K562 (cell line): ENCODE data around the gene CAPN8. TPM values are rescaled to one million over a fixed set of nuclear protein-coding genes. Genes with fewer than 3 reads are reported as not detected.

Experiments
- ATAC-seq: fragments of 200-7000 bp; cut with Tn5 transposase; 3 replicates; pipeline ENCODE4 v1.9.1; 2020; ENCODE audit warnings: moderate library complexity
- BruUV-seq: library from RNA; stranded (reverse); fragments of 400-500 nt; replicated peaks from 2 replicates; lab custom pipeline; 2021; lab: Mats Ljungman, UMichigan
- CTCF ChIA-PET: fragments of 300-600 bp; formaldehyde crosslinking; extraction: SDS; loops from one replicate; lab custom pipeline; 2021; ENCODE audit warnings: low intra/inter-chr PET ratio; lab: Yijun Ruan, JAX
- POLR2A ChIA-PET: fragments of 300-600, 350-650 bp; sonication (Branson Sonifier 250); formaldehyde crosslinking; extraction: SDS; loops from one replicate; lab custom pipeline; 2021; ENCODE audit warnings: antibody characterized with exemption, inconsistent platforms; lab: Yijun Ruan, JAX
- DNase-seq, 4 experiments: peaks; one replicate each; pipeline versions ENCODE4 v3.0.0 to v3.0.0-alpha.2; 2011 to 2018; ENCODE audit warnings: low spot score in 3 of 4, mixed read lengths in 3 of 4; ENCODE audit errors: extremely low read depth in 1 of 4
- FAIRE-seq: peaks from 2 replicates; lab custom pipeline; 2011; peaks lifted over from hg19 to GRCh38; lab: Jason Lieb, UNC
- H2AFZ ChIP-seq: 2 replicates; pipeline ENCODE4 v1.6.0; 2011; ENCODE audit warnings: low read depth, low read length, control low read depth, inconsistent platforms
- H3K27ac ChIP-seq: fragments of 200-600 bp; 3 replicates; pipeline ENCODE4 v1.8.0; 2011; ENCODE audit warnings: low read depth, mild to moderate bottlenecking, control low read depth, inconsistent platforms, low read length, moderate library complexity, mixed read lengths; ENCODE audit errors: extremely low read depth
- H3K27me3 ChIP-seq, 2 experiments: fragments of 300-600 bp in 1 of 2; 2 replicates in 1 of 2; 3 replicates in 1 of 2; pipeline versions ENCODE4 v1.6.0 to v1.8.0; 2011; ENCODE audit warnings: inconsistent platforms in 2 of 2, low read length in 2 of 2, mild to moderate bottlenecking in 1 of 2, mixed read lengths in 1 of 2, moderate library complexity in 1 of 2; ENCODE audit not compliant: control insufficient read depth in 2 of 2, insufficient read depth in 2 of 2
- H3K36me3 ChIP-seq: fragments of 300-600 bp; 3 replicates; pipeline ENCODE4 v1.8.0; 2011; ENCODE audit warnings: mild to moderate bottlenecking, low read length, inconsistent platforms; ENCODE audit not compliant: control insufficient read depth, insufficient read depth
- H3K4me1 ChIP-seq, 2 experiments: fragments of 200-600 bp in 1 of 2; replicated peaks in 1 of 2; 2 replicates in 1 of 2; 3 replicates in 1 of 2; pipeline versions ENCODE4 v1.5.1 to v1.8.0; 2011; ENCODE audit warnings: inconsistent platforms in 2 of 2, low read length in 2 of 2, mild to moderate bottlenecking in 1 of 2, mixed read lengths in 1 of 2, moderate library complexity in 1 of 2; ENCODE audit not compliant: control insufficient read depth in 2 of 2, insufficient read depth in 2 of 2
- H3K4me2 ChIP-seq: 2 replicates; pipeline ENCODE4 v1.6.1; 2011; ENCODE audit warnings: low read length, control low read depth, inconsistent platforms, mixed read lengths; ENCODE audit not compliant: insufficient read depth
- H3K4me3 ChIP-seq: fragments of 200-600 bp; sonication (generic), shearing (Covaris generic); 2 replicates; pipeline ENCODE4 v1.5.1; 2016; ENCODE audit warnings: control low read depth, inconsistent platforms
- H3K79me2 ChIP-seq: fragments of 200-600 bp; 3 replicates; pipeline ENCODE4 v1.8.0; 2011; ENCODE audit warnings: low read length, inconsistent platforms; ENCODE audit not compliant: control insufficient read depth, insufficient read depth
- H3K9ac ChIP-seq, 2 experiments: 2 replicates each; pipeline versions ENCODE4 v1.6.0 to v1.6.1; 2011; ENCODE audit warnings: low read depth in 2 of 2, low read length in 2 of 2, control low read depth in 1 of 2, inconsistent platforms in 1 of 2, mild to moderate bottlenecking in 1 of 2, mixed read lengths in 1 of 2; ENCODE audit not compliant: insufficient read depth in 1 of 2
- H3K9me1 ChIP-seq: one replicate; pipeline ENCODE4 v1.6.0; 2011; ENCODE audit warnings: inconsistent platforms, mild to moderate bottlenecking, low read length, moderate library complexity; ENCODE audit not compliant: control insufficient read depth, insufficient read depth
- H3K9me3 ChIP-seq: replicated peaks from 2 replicates; pipeline ENCODE4 v1.5.1; 2011; ENCODE audit warnings: low read depth, low read length, inconsistent platforms; ENCODE audit not compliant: control insufficient read depth, insufficient read depth
- H4K20me1 ChIP-seq: replicated peaks from 2 replicates; pipeline ENCODE4 v1.6.1; 2011; ENCODE audit warnings: low read length, inconsistent platforms, mixed read lengths; ENCODE audit not compliant: control insufficient read depth, insufficient read depth
- DNMT1 ChIP-seq: fragments of 450-650 bp; IDR thresholded peaks from 2 replicates; pipeline ENCODE4 v1.6.1; 2016; ENCODE audit warnings: antibody characterized with exemption, mild to moderate bottlenecking
- E2F3 ChIP-seq: fragments of 250-450 bp; sonication (Bioruptor Pico); IDR thresholded peaks from 2 replicates; pipeline ENCODE4 v1.4.0; 2020; ENCODE audit warnings: mild to moderate bottlenecking
- ID3 ChIP-seq, 2 experiments: fragments of 250-450 bp in 1 of 2; fragments of 450-650 bp in 1 of 2; sonication (Bioruptor Pico) in 1 of 2; IDR thresholded peaks; 2 replicates each; pipeline versions ENCODE4 v1.6.1 to v1.8.0; 2016 to 2021; ENCODE audit warnings: mild to moderate bottlenecking in 2 of 2, moderate library complexity in 2 of 2, missing compliant biosample characterization in 1 of 2, missing genetic modification characterization in 1 of 2
- JUND ChIP-seq, 2 experiments: IDR thresholded peaks; 2 replicates in 1 of 2; 3 replicates in 1 of 2; pipeline ENCODE4 v1.6.1; 2011; ENCODE audit warnings: borderline replicate concordance in 2 of 2, low read depth in 2 of 2, low read length in 2 of 2, improper control_type of control experiment in 1 of 2, missing biosample characterization in 1 of 2, missing genetic modification characterization in 1 of 2, missing genetic modification reagents in 1 of 2
- MEIS2 ChIP-seq: fragments of 450-650 bp; IDR thresholded peaks from 2 replicates; pipeline ENCODE4 v1.6.1; 2014; ENCODE audit warnings: mild to moderate bottlenecking; ENCODE audit not compliant: partially characterized antibody
- TSC22D4 ChIP-seq: fragments of 450-650 bp; IDR thresholded peaks from 2 replicates; pipeline ENCODE4 v1.6.1; 2016; ENCODE audit warnings: missing genetic modification characterization, missing biosample characterization, control low read depth
- ZNF512 ChIP-seq: IDR thresholded peaks from 2 replicates; pipeline ENCODE4 v1.6.1; 2016; ENCODE audit warnings: missing genetic modification characterization, missing compliant biosample characterization
- ZNF609 ChIP-seq: sonication (generic); formaldehyde crosslinking; IDR thresholded peaks from 2 replicates; pipeline ENCODE4 v1.8.1; 2023; ENCODE audit warnings: missing genetic modification reagents, mild to moderate bottlenecking, borderline replicate concordance
- ZNF740 ChIP-seq, 3 experiments: fragments of 200-800 bp in 1 of 3; sonication (Bioruptor generic) in 1 of 3; sonication (generic) in 1 of 3; formaldehyde crosslinking in 1 of 3; IDR thresholded peaks; 2 replicates each; pipeline versions ENCODE4 v1.6.1 to v1.8.0; 2016 to 2022; ENCODE audit warnings: mild to moderate bottlenecking in 2 of 3, missing compliant biosample characterization in 2 of 3, missing genetic modification characterization in 2 of 3, missing genetic modification reagents in 1 of 3
- WGBS: fragments of 100-300 bp; shearing (Covaris generic); methylation state at CpG from one replicate; pipeline ENCODE4 v1.1.6; 2016; ENCODE audit warnings: low coverage, mixed read lengths; ENCODE audit not compliant: insufficient coverage; ENCODE audit errors: missing lambda C conversion rate; 5-methylcytosine and 5-hydroxymethylcytosine counted together
- in situ Hi-C: fragments of 300-500 bp; cut with MboI; formaldehyde crosslinking; loops from 4 replicates; pipeline ENCODE4 v1.15.0; 2018; ENCODE audit warnings: inconsistent platforms, mixed read lengths
- intact Hi-C: fragments of 100-400 bp; cut with micrococcal nuclease; formaldehyde crosslinking; loops from 2 replicates; pipeline ENCODE4 v1.14.2; 2022
- polyA plus RNA-seq, 8 experiments: library from polyadenylated mRNA; depleted of rRNA in 4 of 8; stranded (reverse) in 5 of 8; unstranded in 3 of 8; fragments of >200 nt; fragmentation: Nextera tagmentation in 2 of 8; fragmentation: Illumina TruSeq in 1 of 8; extraction: Ambion mirVana in 2 of 8; extraction: Trizol in 1 of 8; gene quantifications; 2 replicates each; pipeline versions ENCODE4 v1.2.1 to v1.2.3, GENCODE V29; 2011 to 2014; ENCODE audit warnings: inconsistent platforms in 1 of 8, missing spikeins in 1 of 8
- total RNA-seq, 7 experiments: library from RNA; depleted of rRNA in 6 of 7; stranded (reverse); fragments of >200 nt in 6 of 7; fragmentation: Illumina TruSeq in 2 of 7; extraction: Trizol in 2 of 7; gene quantifications; 2 replicates each; pipeline versions ENCODE4 v1.2.1 to v1.2.3, GENCODE V29; 2011 to 2021; ENCODE audit warnings: low replicate concordance in 1 of 7

CAPN8 gene
- total and polyA plus RNA-seq, 9 of the 15 experiments (the other 6 are each of a cell fraction or from before 2014, with no cell fraction given): 0.06 TPM; not detected in 8

- no peak overlapping the region; the same call in 1 of the 2 replicates for H3K4me2 ChIP-seq
- FAIRE-seq: no peak
- H3K27me3 ChIP-seq: no peaks in the 10 kb centered on the region
- no peaks in the 10 kb centered on the region for H3K9me3 ChIP-seq
- H2AFZ ChIP-seq: 0 out of 2 replicates have a peak overlapping the region, but pooled peaks have one; percentile 20
- intact Hi-C loops (loop anchor here (5.0 to 10.0 kb wide), 2 partner anchors 86 to 1218 kb away; partner anchors contain the start of gene DNAH14), in situ Hi-C loops (loop anchor here (25.0 kb wide), 1 partner anchor 206 kb away; no protein-coding TSS in a partner anchor)
- no peak for ATAC-seq
- no peak overlapping the region for H3K4me3 ChIP-seq
- no peak overlapping the region for H3K27ac ChIP-seq
- no TSS peak for BruUV-seq
- no peaks in the 10 kb centered on the region for H3K36me3 ChIP-seq
- H3K79me2 ChIP-seq: no peaks in the 10 kb centered on the region
- H3K4me1 ChIP-seq: peaks cover 31 to 53% of the 10 kb centered on the region in 2 experiments
- DNase-seq: peak in 1 of 4 experiments; percentile 4
- peak overlapping the region in 1 of 2 experiments; percentile 31; a peak in 1 of 4 replicates for H3K9ac ChIP-seq
- CTCF ChIA-PET: interaction anchor here (0.7 kb wide), 1 partner anchor 14 kb away, joined by 3 read pairs; no protein-coding TSS in a partner anchor
- POLR2A ChIA-PET: interaction anchor here (0.9 kb wide), 1 partner anchor 304 kb away, joined by 3 read pairs; no protein-coding TSS in a partner anchor
- H3K9me1 ChIP-seq: no peaks in the 10 kb centered on the region
- H4K20me1 ChIP-seq: no peaks in the 10 kb centered on the region
- WGBS: 32% methylated on average over 12 of the region's 12 CpGs
- TF ChIP-seq JUND (IDR thresholded peaks at IDR 0.05; ENCODE audit: borderline replicate concordance, low read depth, low read length): peak; percentile 0; the same call in 1 of the 2 replicates
- no peak for TF ChIP-seq JUND (tag; IDR thresholded peaks at IDR 0.05; ENCODE audit: borderline replicate concordance, low read depth, low read length)
- no peak for TF ChIP-seq TSC22D4 (tag)
- no peak for TF ChIP-seq ZNF512 (tag)
- peak; percentile 67 for TF ChIP-seq MEIS2
- TF ChIP-seq ID3 (CRISPR knock-in tag; IDR thresholded peaks at IDR 0.05): no peak
- TF ChIP-seq ID3 (tag; IDR thresholded peaks at IDR 0.05): no peak
- TF ChIP-seq ZNF609 (CRISPR knock-in tag): no peak
- TF ChIP-seq ZNF740 (CRISPR knock-in tag; IDR thresholded peaks at IDR 0.05): no peak
- no peak for TF ChIP-seq ZNF740 (tag; IDR thresholded peaks at IDR 0.05)
- TF ChIP-seq DNMT1: no peak
- no peak for TF ChIP-seq E2F3 (CRISPR knock-in tag)
Observed at GRCh38 chr1:223706077-223706973, 40.8 kb upstream of the CAPN8 start.
